Fibroblast of mammary gland (primary cell): ENCODE results near the gene CAB39.

Experiments used
- DNase-seq: peaks from one replicate; pipeline ENCODE4 v3.0.0-alpha.2; 2010; ENCODE audit warnings: low read depth
- H3K4me3 ChIP-seq: 2 replicates; pipeline ENCODE4 v1.5.1; 2011; ENCODE audit warnings: low read depth, mild to moderate bottlenecking, low read length, moderate library complexity; ENCODE audit not compliant: control insufficient read depth
- TF ChIP-seq, protein P1 (sequence below): conservative IDR thresholded peaks from 2 replicates; pipeline ENCODE4 v1.5.1; 2011; ENCODE audit warnings: low read depth, low read length, inconsistent platforms; ENCODE audit not compliant: control insufficient read depth, insufficient read depth

The CAB39 gene

DNA sequence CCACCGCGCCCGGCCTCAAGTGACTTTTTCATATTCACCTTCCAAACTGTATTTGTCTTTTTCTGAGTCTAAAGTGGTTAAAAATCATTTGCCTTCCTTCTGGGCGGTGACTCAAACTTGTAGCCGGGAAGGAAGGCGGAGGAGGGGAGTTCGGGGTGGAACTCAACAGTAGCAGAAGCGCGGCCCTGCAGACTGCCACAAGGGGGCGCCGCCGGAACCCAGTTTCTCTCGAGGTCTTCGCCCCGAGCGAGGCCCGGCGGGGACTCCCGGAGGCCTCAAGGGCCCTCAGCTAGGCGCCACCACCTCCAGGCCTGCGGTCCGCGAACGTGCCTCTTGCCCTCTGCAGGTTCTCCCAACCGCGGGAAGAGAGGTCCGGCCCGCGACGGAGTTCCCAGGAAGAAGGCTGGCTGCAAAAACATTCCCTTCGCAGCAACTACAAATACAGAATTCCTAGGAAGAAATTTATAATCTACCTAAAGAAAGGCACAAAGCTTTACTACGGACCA, 135.3 kb downstream of the CAB39 start:
- peak; percentile 77 for DNase-seq
- TF ChIP-seq, protein P1, sequence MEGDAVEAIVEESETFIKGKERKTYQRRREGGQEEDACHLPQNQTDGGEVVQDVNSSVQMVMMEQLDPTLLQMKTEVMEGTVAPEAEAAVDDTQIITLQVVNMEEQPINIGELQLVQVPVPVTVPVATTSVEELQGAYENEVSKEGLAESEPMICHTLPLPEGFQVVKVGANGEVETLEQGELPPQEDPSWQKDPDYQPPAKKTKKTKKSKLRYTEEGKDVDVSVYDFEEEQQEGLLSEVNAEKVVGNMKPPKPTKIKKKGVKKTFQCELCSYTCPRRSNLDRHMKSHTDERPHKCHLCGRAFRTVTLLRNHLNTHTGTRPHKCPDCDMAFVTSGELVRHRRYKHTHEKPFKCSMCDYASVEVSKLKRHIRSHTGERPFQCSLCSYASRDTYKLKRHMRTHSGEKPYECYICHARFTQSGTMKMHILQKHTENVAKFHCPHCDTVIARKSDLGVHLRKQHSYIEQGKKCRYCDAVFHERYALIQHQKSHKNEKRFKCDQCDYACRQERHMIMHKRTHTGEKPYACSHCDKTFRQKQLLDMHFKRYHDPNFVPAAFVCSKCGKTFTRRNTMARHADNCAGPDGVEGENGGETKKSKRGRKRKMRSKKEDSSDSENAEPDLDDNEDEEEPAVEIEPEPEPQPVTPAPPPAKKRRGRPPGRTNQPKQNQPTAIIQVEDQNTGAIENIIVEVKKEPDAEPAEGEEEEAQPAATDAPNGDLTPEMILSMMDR: peak; percentile 76
- H3K4me3 ChIP-seq: no peak overlapping the region

DNA sequence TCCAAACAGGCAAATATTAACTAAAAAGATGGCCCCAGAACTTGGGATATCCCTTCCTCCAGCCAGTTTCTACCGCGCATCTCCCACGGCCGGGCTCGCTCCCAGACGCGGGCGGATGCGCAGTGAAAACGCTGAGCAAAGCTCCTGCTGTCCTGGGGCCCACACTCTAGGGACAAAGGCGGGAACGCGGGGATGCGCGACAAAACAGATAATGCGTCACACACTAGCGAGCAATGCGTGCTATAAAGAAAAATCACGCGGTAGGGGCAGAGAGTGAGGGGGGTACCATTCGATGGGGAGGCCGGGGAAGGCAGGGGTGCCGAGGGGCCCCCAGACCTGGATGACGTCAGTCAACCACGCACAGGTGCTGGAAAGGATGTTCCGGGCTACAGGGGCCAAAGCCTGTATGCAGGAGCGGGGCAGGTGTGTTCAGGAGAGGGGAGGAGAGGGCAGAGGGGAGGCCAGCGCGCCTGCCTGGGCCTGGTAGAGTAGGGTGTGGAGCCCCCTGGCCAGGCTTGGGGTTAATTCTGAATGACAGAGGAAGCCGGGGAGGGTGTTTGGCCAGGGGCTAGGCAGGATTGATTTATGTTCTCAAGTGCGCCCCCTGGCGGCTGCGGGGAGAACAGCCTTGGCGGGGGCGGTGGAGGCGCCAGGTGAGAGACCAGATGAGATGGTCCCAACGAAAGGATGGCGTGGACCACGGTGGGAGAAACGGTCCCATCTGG, 137.2 kb downstream of the CAB39 start:
- no peak overlapping the region for H3K4me3 ChIP-seq
- TF ChIP-seq, protein P1: peak; percentile 69
- peak; percentile 21 for DNase-seq

DNA sequence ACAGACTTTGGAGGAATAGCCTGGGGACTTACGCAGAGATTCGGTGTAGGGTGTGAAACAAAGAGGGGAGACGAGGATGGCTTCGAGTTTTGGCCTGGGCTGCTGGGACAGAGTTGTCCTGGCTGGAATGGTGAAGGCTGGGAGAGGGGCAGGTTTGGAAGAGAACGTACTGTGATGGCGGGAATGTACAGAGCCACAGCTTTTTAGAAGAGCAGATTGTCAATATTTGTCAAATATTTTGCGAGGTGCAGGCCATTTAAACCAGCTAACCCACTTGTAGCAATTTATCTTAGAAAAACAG, 137.7 kb downstream of the CAB39 start:
- TF ChIP-seq, protein P1: no peak
- DNase-seq: no peak
- H3K4me3 ChIP-seq: no peak overlapping the region

DNA sequence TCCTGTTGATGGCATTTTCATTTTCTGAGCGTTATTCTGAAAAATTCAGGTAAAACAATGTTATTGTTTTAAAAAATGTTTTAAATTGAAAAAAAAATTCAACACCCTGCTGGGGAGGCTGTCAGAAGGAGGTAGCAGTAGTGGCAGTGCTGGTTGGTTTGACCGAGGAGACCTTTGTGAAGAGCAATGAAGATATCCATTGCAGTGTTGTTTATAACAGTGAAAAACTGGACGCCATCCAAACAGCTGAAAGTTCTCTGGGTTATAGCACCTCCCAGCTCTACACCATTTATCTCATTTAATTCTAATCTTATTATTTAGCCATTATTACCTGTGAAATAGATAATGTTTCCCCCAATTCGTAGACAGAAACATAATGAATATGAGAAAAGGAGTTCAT, 139.5 kb downstream of the CAB39 start:
- DNase-seq: no peak
- no peak overlapping the region for H3K4me3 ChIP-seq
- TF ChIP-seq, protein P1: no peak

DNA sequence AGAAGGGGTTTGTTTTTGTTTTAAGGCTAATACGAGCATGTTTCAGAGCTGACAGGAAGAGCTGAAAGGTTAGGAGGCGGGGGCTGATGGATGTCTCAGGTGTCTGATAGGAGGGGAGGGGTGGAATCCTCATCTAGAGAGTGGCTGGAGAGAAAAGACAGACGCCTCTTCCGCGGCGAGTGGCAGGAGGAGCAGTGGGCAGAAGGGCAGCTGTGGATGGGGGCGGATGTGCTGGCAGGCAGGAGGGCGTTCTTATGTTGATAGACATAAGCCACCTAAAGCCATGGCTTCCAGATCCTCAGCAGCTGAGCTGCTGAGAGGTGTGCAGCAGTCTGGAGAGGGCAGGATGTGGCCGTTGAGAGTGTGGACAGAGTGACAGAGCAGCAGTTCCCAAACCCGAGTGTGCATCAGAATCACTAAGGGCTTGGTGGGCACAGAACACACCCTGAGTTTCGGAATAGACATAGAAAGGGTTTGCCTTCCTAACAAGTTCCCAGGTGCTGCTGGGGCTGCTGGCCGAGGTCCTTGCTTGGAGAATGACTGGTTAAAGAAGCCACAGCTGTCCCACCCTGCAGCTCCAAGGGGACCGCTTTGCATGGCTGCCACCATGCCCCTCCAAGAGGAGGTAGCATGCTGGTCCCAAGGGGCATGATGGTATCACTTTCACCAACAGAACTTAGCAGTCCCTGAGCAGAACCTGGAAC, 149.1 kb downstream of the CAB39 start:
- TF ChIP-seq, protein P1: no peak
- no peak overlapping the region for H3K4me3 ChIP-seq
- no peak for DNase-seq

DNA sequence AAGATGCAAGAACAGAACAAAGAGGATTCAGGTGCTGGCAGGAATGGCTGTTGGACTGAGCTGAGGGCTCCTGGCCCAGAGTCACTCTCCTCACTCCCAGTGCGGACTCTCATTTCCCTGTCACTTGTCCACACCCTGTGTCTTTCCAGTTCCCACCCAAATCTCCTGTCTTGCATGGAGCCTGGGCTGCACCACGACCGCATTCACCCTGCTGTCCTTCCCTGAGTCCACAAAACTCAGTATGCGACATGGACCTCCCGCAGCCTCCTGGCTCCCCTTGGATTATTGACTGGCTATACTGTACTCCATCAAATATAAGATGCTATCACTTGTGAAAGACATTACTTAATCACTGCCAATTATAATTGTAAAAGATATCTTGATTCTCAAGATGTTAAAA, 149.7 kb downstream of the CAB39 start:
- H3K4me3 ChIP-seq: no peak overlapping the region
- TF ChIP-seq, protein P1: no peak
- no peak for DNase-seq
